GM18505 (cell line): ENCODE data around the gene CTNNA1.
A peak's percentile ranks its signal among the peaks of the same experiment; 100 is the strongest.

Experiments used
- ATAC-seq: cut with Tn5 transposase; IDR thresholded peaks from one replicate; pipeline ENCODE4 v1.9.1; 2021; ENCODE audit not compliant: unreplicated experiment
- POLR2A ChIP-seq: IDR thresholded peaks from 4 replicates; pipeline ENCODE4 v1.6.1; 2011; ENCODE audit warnings: borderline replicate concordance; ENCODE audit not compliant: insufficient read depth, insufficient read length; ENCODE audit errors: extremely low read depth

Gene CTNNA1

DNA sequence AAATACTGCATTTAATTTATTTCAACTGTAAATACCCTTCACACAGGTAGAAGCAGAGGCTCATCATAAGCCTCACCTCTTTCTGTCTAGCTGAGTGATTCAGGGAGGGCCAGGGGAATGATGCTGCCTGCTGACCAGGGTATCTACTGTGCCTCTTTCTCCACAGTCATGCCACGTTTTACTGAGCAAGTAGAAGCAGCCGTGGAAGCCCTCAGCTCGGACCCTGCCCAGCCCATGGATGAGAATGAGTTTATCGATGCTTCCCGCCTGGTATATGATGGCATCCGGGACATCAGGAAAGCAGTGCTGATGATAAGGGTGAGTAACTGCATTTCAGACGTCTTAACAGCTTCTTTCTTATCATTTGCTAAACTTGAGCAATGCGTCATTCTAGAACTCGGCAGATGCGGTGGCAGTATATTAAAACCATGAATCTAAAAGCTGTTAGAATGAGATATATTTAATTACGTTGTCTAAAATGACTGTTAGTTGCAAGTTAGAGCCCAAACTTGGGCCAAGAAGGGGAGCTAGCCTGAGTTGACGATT, 171.9 kb downstream of the CTNNA1 start:
- no peak for TF ChIP-seq POLR2A
- ATAC-seq: no peak

GRCh38 chr5:138926257-138926656, 173.0 kb downstream of the CTNNA1 start:
- no peak for TF ChIP-seq POLR2A
- ATAC-seq: no peak

DNA sequence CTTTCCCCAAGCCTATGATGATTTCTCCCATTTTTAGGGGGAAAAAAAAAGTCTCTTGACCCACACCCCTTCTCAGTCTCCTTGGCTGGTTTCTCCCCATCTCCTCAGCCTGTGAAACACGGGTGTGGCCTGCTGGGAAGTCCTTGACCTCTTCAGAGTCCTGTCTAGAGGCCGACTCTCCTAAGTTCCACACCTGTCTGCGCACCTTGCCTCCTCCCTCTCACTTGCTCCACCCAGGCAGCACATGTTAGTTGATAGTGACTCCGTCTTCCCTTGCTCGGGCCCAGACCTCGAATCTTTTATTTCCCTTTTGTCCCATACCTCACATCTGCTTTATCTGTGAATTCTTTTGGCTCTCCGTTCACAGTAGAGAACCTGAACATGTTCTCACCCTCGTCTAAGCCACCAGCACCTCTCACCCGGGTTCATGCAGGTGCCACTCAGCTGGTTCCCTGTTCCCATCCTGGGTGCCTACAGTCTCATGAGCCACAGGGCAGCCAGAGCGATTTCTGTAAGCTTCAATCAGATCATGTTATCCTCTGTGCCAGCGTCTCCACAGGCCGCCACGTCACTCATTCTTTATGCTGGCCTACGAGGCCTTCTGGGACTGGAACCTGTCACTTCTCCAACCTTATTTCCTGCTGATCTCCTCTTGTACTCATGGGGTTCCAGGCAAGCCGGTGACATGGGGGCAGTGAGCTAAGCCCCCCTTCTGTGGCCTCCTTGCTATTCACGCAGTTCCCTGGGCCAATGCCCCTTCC, 173.6 kb downstream of the CTNNA1 start:
- no peak for ATAC-seq

GRCh38 chr5:138927544-138927943, 174.3 kb downstream of the CTNNA1 start:
- TF ChIP-seq POLR2A: no peak

More for the DNA sequence above, 173.6 kb downstream of the CTNNA1 start:
- no peak for TF ChIP-seq POLR2A

GRCh38 chr5:138927979-138928378, 174.8 kb downstream of the CTNNA1 start:
- no peak for TF ChIP-seq POLR2A
- ATAC-seq: no peak

More at GRCh38 chr5:138927544-138927943, 174.3 kb downstream of the CTNNA1 start:
- no peak for ATAC-seq

GRCh38 chr5:138929571-138929955, 176.3 kb downstream of the CTNNA1 start:
- TF ChIP-seq POLR2A: no peak
- ATAC-seq: no peak

DNA sequence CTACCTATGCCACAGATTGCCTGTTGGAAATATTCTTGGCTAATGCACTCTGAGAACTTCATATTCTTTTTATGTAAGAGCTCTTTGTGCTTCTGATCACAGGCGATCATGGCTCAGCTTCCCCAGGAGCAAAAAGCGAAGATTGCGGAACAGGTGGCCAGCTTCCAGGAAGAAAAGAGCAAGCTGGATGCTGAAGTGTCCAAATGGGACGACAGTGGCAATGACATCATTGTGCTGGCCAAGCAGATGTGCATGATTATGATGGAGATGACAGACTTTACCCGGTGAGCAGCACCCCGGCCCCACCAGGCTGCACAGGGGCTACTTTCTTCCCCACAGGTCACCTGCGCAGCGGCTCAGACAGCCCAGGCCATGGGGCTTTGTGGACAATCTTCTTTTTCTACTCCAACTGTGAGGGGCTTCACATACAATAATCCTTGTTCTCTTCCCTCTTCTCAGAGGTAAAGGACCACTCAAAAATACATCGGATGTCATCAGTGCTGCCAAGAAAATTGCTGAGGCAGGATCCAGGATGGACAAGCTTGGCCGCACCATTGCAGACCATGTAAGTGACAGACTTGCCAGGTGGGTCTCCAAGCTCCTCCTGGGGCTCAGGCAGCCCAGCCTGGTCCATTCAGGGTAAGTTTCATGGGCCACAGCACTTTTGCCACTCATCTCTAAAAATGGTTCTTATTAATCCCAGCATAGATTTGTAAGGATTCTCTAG, 177.3 kb downstream of the CTNNA1 start:
- no peak for ATAC-seq
- TF ChIP-seq POLR2A: no peak

- no peak for TF ChIP-seq POLR2A
- ATAC-seq: no peak
Observed at GRCh38 chr5:138932171-138932810, 179.1 kb downstream of the CTNNA1 start.

- ATAC-seq: no peak
- no peak for TF ChIP-seq POLR2A
Observed at GRCh38 chr5:138933522-138934290, 180.5 kb downstream of the CTNNA1 start.

DNA sequence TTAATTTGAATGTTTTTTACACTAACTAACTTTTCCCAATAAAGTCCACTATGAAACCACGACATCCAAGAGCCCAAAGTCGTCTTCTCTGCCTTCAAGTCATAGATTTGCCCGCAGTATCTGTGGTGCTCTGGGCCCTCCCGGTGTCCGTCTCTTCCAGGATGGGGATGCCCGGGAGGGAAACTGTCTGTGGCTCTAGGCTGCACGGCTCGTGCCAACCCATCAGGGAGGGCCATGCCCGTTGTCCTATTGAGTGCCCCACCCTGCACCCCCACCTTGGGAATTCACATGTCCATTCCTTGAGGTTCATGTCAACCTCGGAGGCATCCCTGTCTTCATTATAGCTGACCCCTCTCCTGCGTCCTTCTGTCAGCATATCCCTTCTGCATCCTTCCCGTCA, 181.7 kb downstream of the CTNNA1 start:
- no peak for ATAC-seq

DNA sequence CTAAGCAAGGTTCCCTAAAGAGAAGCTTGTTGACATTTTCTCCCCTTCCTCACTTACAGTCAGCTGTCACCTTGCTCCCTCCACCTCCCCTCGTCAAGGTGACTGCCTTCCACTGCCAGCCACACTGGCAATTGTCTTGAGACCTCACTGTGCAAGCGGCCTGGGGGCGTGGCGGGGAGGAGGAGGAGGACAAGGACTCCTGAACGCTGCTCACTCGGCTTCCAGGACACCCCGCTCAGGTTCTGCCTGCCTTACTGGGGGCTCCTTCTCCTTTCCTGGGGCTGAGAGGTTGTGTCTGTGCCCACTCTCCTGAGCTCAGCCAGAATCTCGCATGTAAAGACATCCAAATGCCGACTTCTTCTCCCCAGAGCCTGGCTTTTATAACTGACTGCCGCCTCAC, 182.2 kb downstream of the CTNNA1 start:
- ATAC-seq: no peak
- no peak for TF ChIP-seq POLR2A

More for the DNA sequence above, 181.7 kb downstream of the CTNNA1 start:
- TF ChIP-seq POLR2A: no peak

DNA sequence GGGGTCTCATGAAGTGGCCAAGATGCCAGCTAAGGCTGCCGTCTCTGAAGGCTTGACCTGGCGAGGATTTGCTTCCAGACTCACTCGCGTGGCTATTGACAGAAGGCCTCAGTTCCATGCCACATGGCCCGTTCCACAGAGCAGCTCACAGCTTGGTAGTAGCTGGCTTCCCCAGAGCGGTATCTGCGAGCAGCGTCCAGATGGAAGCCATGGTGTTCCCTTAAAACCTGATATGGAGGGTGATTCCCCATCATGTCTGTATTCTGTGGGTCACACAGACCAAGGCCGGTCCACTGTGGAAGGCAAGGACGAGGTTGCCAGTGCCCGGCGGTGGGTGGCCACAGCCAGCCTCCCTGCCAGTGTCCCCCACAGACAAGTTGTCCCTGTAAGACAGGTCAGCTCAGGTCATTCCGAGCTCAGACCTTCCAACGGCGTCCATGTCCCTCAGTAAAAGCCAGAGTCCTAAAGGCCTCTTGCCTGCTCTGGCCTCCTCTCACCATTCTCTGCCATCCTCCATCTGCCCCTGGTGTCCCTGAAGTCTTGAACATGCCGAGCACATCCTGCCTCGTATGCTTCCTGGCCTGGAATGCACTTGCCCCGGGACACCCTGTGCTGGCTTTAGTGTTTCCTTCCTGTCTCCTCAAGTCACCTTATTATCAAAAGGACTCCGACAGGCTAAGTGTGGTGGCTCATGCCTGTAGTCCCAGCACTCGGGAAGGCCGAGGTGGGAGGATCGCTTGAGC, 183.2 kb downstream of the CTNNA1 start:
- no peak for ATAC-seq
- peak; percentile 27 for TF ChIP-seq POLR2A
